Measurements from ENCODE around the gene OR14I1.
"Not testable (repeated sequence)": the region's sequence is repeated elsewhere in the genome, so short reads cannot be mapped to it uniquely, and the experiment has no call there.

DNA sequence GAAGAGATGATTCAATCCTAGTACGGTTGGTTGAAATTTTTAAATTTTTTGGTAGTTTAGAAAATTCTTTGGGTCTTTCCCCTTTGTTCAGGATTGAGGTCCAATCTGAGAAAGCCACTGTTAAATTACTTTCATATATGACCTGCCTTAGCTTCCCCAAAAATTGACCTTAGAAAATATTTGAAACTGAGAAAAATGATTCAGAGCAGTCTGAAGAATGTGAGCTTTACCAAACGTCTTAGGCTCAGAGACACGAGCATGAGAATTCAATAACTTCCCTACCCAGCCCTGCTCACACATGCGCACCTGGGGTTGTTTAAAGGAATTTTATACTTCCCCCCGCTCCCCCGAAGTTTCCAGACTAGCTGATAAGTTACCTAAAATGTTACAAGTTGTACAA is 45.8 kb downstream of the OR14I1 start:
- TF ChIP-seq, protein P1, sequence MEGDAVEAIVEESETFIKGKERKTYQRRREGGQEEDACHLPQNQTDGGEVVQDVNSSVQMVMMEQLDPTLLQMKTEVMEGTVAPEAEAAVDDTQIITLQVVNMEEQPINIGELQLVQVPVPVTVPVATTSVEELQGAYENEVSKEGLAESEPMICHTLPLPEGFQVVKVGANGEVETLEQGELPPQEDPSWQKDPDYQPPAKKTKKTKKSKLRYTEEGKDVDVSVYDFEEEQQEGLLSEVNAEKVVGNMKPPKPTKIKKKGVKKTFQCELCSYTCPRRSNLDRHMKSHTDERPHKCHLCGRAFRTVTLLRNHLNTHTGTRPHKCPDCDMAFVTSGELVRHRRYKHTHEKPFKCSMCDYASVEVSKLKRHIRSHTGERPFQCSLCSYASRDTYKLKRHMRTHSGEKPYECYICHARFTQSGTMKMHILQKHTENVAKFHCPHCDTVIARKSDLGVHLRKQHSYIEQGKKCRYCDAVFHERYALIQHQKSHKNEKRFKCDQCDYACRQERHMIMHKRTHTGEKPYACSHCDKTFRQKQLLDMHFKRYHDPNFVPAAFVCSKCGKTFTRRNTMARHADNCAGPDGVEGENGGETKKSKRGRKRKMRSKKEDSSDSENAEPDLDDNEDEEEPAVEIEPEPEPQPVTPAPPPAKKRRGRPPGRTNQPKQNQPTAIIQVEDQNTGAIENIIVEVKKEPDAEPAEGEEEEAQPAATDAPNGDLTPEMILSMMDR (IDR thresholded peaks at IDR 0.05; ENCODE audit: low read length): not testable (repeated sequence)
- not testable (repeated sequence) for TF ChIP-seq EZH2 (IDR thresholded peaks at IDR 0.05; ENCODE audit: borderline replicate concordance, low read length)
